Fibroblast of lung (primary cell): ENCODE data around the gene ZNF273. TPM values are rescaled to one million over a fixed set of nuclear protein-coding genes. Genes with fewer than 3 reads are reported as not detected.

Experiments
- DNase-seq, 2 donors: peaks; one replicate each; pipeline versions ENCODE4 v3.0.0 to v3.0.0-alpha.2; 2010; ENCODE audit warnings: low read depth in 2 of 2
- H2AFZ ChIP-seq: 2 replicates; pipeline ENCODE4 v1.5.1; 2012; ENCODE audit warnings: low read length, control low read depth, inconsistent platforms
- H3K27ac ChIP-seq: 2 replicates; pipeline ENCODE4 v1.5.1; 2011; ENCODE audit warnings: low read length, control low read depth; ENCODE audit not compliant: insufficient read depth
- H3K27me3 ChIP-seq: 2 replicates; pipeline ENCODE4 v1.5.1; 2011; ENCODE audit warnings: mild to moderate bottlenecking, low read length; ENCODE audit not compliant: control insufficient read depth, insufficient read depth
- H3K36me3 ChIP-seq: 2 replicates; pipeline ENCODE4 v1.5.1; 2011; ENCODE audit warnings: low read length; ENCODE audit not compliant: control insufficient read depth, insufficient read depth
- H3K4me1 ChIP-seq: 2 replicates; pipeline ENCODE4 v1.5.1; 2011; ENCODE audit warnings: low read length; ENCODE audit not compliant: control insufficient read depth, insufficient read depth; ENCODE audit errors: extremely low read depth
- H3K4me2 ChIP-seq: 2 replicates; pipeline ENCODE4 v1.5.1; 2011; ENCODE audit warnings: low read length, control low read depth; ENCODE audit not compliant: insufficient read depth; ENCODE audit errors: extremely low read depth
- H3K4me3 ChIP-seq, 4 experiments: fragments of 200-600 bp in 1 of 4; sonication (generic) in 1 of 4; replicated peaks in 1 of 4; 2 replicates each; pipeline ENCODE4 v1.5.1; 2011 to 2016; ENCODE audit warnings: low read length in 4 of 4, low read depth in 3 of 4, mild to moderate bottlenecking in 3 of 4, control low read depth in 2 of 4, inconsistent platforms in 1 of 4, mixed read lengths in 1 of 4; ENCODE audit not compliant: insufficient read depth in 1 of 4; ENCODE audit errors: control extremely low read depth in 1 of 4
- H3K79me2 ChIP-seq: 2 replicates; pipeline ENCODE4 v1.5.1; 2012; ENCODE audit warnings: mild to moderate bottlenecking, low read length, inconsistent platforms; ENCODE audit not compliant: control insufficient read depth, insufficient read depth
- H3K9ac ChIP-seq: 2 replicates; pipeline ENCODE4 v1.5.1; 2011; ENCODE audit warnings: mild to moderate bottlenecking, low read length, control low read depth; ENCODE audit not compliant: insufficient read depth
- H3K9me3 ChIP-seq: 2 replicates; pipeline ENCODE4 v1.5.1; 2012; ENCODE audit warnings: low read depth, low read length; ENCODE audit not compliant: control insufficient read depth, insufficient read depth
- H4K20me1 ChIP-seq: 2 replicates; pipeline ENCODE4 v1.5.1; 2011; ENCODE audit warnings: low read length; ENCODE audit not compliant: control insufficient read depth, insufficient read depth; ENCODE audit errors: extremely low read depth
- CTCF ChIP-seq, 2 donors: IDR thresholded peaks in 1 of 2; conservative IDR thresholded peaks in 1 of 2; 1 replicate in 1 of 2; 2 replicates in 1 of 2; pipeline ENCODE4 v1.5.1; 2011 to 2012; ENCODE audit warnings: low read length in 2 of 2, control low read depth in 1 of 2, inconsistent platforms in 1 of 2, low read depth in 1 of 2, mild to moderate bottlenecking in 1 of 2
- EZH2 ChIP-seq: IDR thresholded peaks from 2 replicates; pipeline ENCODE4 v1.5.1; 2012; ENCODE audit warnings: low read length, control low read depth, mild to moderate bottlenecking; ENCODE audit errors: missing control alignments
- polyA plus RNA-seq, 2 donors: library from polyadenylated mRNA; depleted of rRNA in 1 of 2; stranded (reverse) in 1 of 2; unstranded in 1 of 2; fragments of >200 nt; gene quantifications; 2 replicates each; pipeline ENCODE4 v1.2.1, GENCODE V29; 2011 to 2012; ENCODE audit warnings: missing spikeins in 1 of 2
- total RNA-seq: library from RNA; depleted of rRNA; stranded (reverse); fragments of >200 nt; gene quantifications from 2 replicates; pipeline ENCODE4 v1.2.1, GENCODE V29; 2014

ZNF273 gene
- total and polyA plus RNA-seq, 2 donors (not counting 1 experiment from before 2014, with no cell fraction given), result 2.1 to 3.1 TPM

- Histone ChIP-seq H3K79me2 (no peaks in the 10 kb centered on the region), H3K9ac (no peak overlapping the region), H4K20me1 (no peaks in the 10 kb centered on the region), H3K4me1 (no peaks in the 10 kb centered on the region), H3K4me2 (peak overlapping the region; percentile 51), H3K36me3 (no peaks in the 10 kb centered on the region), H3K27me3 (peaks cover 5% of the 10 kb centered on the region), H3K4me3 (peak overlapping the region in 3 of 4 experiments; percentile 11 to 48 (median 12)), H2AFZ (peak overlapping the region; percentile 59), H3K27ac (no peak overlapping the region), H3K9me3 (no peaks in the 10 kb centered on the region)
- peak; percentile 9 to 29 for DNase-seq
- TF ChIP-seq EZH2 (no peak), CTCF (conservative IDR thresholded peaks at IDR 0.05 in 1 of 2, IDR thresholded peaks at IDR 0.05 in 1 of 2; ENCODE audit: low read depth in 1 of 2, low read length in 2 of 2) (no peak)
These were observed 20.5 kb upstream of the ZNF273 start for GRCh38 chr7:64882341-64883112.

- Histone ChIP-seq H2AFZ (no peak overlapping the region), H3K4me2 (no peak overlapping the region)
These were observed 19.8 kb upstream of the ZNF273 start for GRCh38 chr7:64883113-64883905.

More at GRCh38 chr7:64883113-64883905, 19.8 kb upstream of the ZNF273 start:
- TF ChIP-seq EZH2 (no peak), CTCF (conservative IDR thresholded peaks at IDR 0.05 in 1 of 2, IDR thresholded peaks at IDR 0.05 in 1 of 2; ENCODE audit: low read depth in 1 of 2, low read length in 2 of 2) (no peak)
- H3K4me1 ChIP-seq, result no peaks in the 10 kb centered on the region
- H3K36me3 ChIP-seq, result no peaks in the 10 kb centered on the region
- peak overlapping the region in 2 of 4 experiments; percentile 12 to 48 for H3K4me3 ChIP-seq
- H3K9ac ChIP-seq, result no peak overlapping the region
- H3K27ac ChIP-seq, result no peak overlapping the region
- no peaks in the 10 kb centered on the region for H4K20me1 ChIP-seq
- H3K9me3 ChIP-seq, result no peaks in the 10 kb centered on the region
- H3K79me2 ChIP-seq, result no peaks in the 10 kb centered on the region
- H3K27me3 ChIP-seq, result peaks cover 5% of the 10 kb centered on the region
- DNase-seq, result no peak
